Measurements from ENCODE around the gene GNAZ.

The GNAZ gene

GRCh38 chr22:23109079-23109347 is 38.7 kb downstream of the GNAZ start:
- no peak for DNase-seq

GRCh38 chr22:23109441-23109978 is 39.2 kb downstream of the GNAZ start:
- DNase-seq: no peak

DNA sequence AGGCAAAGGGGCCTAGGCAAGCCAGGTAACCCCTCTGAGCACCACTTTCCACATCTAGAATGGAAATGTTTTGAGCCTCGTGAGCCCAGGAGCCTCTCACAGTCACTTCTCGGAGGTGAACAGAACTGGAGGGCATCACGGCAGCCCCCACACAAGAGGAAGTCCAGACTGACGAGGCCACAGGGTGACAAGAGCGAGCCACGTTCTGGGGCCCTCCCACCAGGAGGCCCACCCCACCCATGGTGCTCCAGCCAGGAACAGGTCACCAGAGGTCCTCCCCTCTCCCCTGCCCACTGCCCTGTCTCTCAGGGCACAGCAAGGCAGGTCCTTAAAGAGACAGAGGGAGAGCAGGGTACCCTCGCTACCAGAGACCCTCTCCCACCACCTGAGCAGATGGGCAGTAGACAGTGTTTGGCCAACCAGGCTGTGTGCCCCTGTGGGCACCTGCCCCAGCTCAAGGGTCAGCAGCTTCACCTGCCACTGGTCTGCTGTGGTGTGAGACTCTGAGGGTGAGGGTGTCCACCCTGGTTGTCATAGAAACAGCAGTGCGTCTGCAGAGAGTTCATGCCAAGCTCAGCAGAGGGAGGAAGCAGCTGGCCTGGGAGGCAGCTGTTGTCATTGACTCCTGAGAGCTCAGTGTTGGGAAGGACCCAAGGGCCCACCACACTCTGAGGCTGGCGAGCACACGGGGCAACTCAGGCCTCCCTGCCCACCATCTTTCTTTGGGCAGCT is 40.0 kb downstream of the GNAZ start:
- DNase-seq: no peak

DNA sequence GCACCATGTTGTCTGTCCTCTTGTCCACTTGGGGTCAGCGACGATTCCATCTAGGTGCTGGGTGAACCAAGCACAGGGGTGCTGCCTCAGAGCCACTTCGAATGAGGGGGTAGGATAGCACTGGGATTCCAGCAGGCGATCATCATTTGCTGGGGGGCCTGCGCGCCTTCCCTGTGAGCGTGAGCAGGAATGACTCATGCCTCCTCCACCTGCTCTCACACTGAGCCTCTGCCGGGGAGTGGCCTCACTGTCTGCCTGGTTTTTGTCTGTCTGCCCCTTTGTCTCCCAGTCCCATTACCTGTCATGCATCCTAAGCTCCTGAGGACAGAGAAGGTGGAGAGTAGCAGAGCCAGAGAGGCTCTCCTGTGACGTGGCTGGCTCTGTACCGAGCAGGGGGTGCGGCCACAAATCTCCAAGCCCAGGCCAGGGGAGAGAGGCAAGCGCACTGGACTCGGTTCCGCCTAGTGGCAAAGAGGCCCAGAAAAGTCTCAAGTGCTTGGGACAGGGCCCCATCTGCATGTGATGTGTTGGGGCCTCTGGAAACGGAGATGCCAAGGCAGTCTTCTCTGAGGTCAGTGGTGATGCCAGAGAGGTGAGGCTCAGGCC is 40.7 kb downstream of the GNAZ start:
- DNase-seq: no peak

DNA sequence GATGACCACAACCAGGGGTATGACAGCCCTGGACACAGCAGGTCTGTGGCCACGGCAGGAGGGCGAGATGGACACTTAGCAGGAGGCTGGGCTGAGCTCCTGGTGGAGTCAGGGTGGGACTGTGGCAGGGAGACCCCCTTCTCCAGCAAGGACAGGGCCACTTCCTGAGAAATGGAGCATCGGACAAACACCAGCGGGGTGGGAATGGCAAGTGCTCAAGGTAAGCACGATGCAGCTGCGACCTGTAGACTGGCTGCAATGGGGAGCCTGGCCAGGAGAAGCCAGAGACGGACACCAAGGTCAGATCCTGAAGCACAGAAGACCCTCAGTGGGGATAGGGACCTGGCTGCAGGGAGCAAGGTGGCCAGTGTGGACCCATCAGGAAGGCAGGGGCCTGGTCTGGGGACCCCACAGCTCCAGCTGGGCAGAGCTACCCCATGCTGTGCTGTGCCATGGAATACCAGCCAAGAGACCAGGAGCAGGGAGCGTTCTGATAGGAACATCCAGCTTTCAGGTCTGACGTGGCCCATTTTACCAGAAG is 42.2 kb downstream of the GNAZ start:
- DNase-seq: no peak

DNA sequence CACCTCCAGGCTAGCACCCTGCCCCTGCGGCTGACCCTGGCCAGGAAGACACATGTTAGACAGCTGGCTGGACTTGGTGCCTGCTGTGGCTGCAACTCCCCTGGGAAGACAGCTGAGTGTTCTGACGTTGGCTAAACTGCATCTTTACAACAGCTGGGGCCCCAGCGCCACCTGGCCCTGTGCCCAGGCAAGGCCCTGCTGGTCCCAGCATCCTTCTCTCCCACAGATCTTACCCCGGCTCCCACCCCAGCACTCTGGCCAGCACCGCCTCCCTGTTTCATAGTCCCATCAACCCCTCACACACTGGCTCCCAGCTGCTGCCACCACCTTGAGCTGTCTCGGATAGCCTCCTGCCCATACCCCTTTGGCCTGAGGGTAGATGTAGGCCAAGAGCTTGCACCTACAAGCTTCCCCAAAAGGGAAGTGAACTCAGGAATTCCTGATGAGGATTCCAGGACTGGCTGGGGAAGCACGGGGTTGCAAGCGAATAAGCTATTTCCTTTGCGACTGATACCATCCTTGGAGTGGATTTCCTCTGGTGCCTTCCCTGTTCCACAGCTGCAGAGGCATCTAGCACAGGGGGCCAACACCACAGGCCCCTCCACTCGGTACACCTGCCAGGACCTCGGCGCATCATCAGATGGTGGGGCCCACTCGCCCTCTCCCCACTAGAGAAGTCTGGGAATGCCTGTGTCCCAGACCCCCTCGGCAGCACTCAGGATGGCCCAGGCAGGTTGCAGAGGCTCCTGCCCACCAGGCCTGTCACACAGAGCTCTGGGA is 42.9 kb downstream of the GNAZ start:
- DNase-seq: no peak

DNA sequence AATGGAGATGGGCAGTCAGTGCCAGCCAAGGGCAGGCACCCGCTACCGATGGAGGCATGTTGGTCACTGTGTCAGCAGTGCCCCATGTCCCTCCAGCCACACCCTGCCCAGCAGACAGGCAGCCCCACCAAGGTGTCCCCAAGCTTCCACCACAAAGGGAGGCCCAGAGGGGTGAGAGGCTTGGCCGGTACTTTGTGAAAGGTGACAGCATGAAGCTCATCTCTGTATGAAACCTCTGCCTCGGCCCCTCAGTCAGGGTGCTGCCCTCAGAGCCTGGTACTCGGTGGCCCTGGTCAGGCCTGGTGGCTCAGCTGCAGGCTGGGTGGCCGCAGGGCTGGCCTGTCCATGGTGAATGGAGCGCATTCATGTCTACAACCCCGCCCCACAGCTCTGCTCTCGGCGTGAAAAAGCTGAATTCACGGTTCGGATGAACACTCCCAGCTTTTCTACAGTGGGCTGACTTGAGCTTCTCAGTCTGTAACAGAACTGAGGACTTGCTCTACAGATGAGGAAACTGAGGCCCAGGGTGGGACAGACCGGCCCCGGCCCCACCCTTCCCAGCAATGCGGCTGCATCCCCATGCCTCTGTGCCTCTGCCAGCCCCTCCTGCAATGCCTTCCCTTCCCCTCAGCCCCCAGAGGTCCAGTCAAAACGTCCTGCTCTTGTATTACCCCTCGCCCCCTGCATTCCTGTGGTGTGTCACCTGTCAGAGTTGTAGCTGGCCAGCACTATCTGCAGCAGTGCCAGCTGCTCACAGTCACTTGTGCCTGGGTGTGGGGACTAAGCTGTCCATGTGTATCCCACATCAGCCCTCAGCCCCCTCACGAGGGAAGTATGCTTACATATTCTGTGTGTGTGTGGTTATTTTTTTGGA is 43.8 kb downstream of the GNAZ start:
- no peak for DNase-seq

GRCh38 chr22:23114721-23115020 is 44.4 kb downstream of the GNAZ start:
- no peak for DNase-seq

DNA sequence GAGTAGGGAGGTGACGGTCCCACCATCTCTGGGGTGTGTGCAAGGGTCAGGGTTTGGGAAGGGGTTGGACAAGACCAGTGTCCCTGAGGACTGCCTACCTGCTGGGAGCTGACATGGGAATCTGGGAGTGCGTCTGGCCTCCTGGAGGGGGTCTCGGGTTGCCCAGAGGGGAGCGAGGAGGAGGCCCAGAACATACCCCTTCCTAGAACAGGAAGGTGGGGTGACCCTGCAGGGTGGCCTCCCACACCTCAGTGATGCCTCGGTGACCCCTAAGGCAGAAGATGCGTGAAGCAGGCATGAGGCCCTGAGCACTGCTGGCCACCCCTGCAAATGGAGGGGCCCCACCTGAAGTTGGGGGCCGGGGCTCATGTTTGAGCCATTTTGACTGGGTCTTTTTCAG is 45.0 kb downstream of the GNAZ start:
- no peak for DNase-seq

DNA sequence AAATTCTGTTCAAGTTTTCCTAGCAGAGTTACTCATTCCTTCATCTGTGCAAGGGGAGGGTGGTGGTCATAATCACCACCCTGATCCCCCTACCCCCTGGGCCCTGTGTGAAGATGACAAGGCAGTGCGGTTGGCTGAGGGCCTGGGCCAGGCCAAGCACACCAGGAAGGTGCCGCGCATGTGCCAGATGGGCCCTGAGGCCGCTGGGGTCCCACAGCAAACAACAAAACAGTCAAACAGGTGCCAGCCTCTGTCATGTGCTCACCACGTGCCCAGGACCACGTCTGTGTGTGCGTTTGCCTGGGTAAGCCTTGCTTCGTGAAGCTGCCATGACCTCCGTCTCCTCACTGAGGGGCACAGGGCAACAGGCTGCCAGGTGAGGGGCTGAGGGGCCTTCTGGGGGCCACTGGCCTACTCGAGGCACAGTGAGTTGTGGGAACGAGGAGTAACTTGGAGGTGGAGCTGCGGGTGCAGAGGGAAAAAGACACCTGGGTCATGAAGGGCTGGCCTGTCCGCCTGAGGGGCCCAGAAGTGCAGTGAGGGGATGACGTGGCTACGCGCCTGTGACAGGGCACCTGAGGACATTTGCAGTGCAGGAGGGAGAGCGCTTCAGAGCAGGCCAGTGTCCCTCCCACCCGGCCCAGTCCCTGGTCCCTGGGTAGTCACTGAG is 45.6 kb downstream of the GNAZ start:
- no peak for DNase-seq

GRCh38 chr22:23116506-23117263 is 46.4 kb downstream of the GNAZ start:
- DNase-seq: no peak

DNA sequence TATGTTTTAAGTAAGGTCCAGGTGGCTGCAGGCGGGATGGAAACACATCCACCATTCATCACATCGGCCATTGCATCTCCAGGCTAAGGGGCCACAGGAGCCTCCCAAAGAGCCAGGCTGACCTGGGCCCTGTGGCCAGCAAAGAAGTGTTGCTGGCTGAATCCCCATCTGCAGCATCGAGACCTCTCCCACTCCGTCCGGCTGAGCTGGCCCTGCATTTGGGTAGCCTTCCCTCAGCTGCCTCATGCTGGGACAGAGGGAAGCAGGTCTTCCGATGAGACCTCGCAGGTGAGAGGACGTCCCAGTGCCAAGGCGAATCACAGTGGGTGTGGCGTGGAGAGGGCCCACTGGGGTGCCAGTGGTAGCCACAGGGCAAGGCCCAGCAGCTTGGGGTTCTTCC is 47.0 kb downstream of the GNAZ start:
- no peak for DNase-seq

GRCh38 chr22:23117891-23118646 is 47.8 kb downstream of the GNAZ start:
- DNase-seq: no peak

GRCh38 chr22:23118647-23119493 is 48.6 kb downstream of the GNAZ start:
- no peak for DNase-seq

GRCh38 chr22:23119494-23120414 is 49.4 kb downstream of the GNAZ start:
- DNase-seq: no peak

- no peak for DNase-seq
These were observed 50.1 kb downstream of the GNAZ start for GRCh38 chr22:23120415-23120899.

DNA sequence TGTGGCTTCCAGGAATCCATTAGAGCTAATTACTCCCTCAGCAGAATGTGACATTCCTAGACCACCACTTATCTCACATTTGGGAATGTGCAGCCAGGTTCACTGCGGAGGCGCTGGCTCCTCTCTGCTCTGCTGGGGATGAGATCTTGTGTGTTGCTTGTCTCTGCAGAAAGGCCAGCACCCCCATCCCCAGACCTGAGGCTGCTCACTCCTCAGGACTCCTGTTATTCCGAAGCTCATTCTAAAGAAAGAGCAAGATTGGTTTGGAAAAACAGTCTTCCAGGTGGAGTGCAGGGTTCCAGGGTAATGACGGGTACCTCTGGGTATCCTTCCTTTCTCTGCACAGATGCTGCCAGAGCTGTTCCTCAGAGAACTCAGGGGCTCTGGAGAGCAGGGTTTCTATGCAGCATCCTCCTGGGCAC is 50.7 kb downstream of the GNAZ start:
- DNase-seq: no peak

GRCh38 chr22:23121424-23121823 is 51.1 kb downstream of the GNAZ start:
- DNase-seq: peak; percentile 21 to 43
